ENCODE data around the gene TUBGCP3. TPM values are rescaled to one million over a fixed set of nuclear protein-coding genes. Genes with fewer than 3 reads are reported as not detected.

TUBGCP3 gene
- total RNA-seq, 3 donors from 2014 or later (not counting 1 experiment from before 2014, with no cell fraction given): 43.0 to 57.9 (median 53.6) TPM

DNA sequence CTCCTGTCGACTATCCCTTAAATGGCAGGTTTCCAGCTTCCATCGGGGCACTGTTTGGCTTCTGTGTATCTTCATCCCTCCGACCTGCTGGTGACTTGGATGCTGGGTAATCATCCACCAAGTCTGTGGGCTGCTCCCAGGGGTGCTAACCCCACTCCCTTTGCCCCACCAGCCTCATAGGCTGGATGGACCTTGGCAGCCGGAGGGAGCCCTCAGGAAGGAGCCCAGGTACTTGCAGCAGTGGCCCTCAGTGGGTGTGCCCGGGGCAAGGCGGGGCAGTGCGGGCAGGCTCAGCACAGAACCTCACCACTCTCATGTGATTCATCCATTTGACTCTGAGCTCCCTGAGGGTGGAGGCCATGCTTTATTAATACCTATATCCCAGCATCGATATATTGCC lies 27.4 kb upstream of the TUBGCP3 start:
- DNase-seq (no peak), ATAC-seq (no peak)
- Histone ChIP-seq H3K4me3 (ENCODE audit: low read length) (no peak overlapping the region), H3K9me3 (ENCODE audit: control insufficient read depth, insufficient read depth, low read length) (no peaks in the 10 kb centered on the region), H3K36me3 (ENCODE audit: control insufficient read depth, insufficient read depth, low read length) (no peaks in the 10 kb centered on the region), H3K27me3 (ENCODE audit: control insufficient read depth, insufficient read depth, low read length) (no peaks in the 10 kb centered on the region), H3K27ac (ENCODE audit: low read length) (no peak overlapping the region), H3K4me1 (ENCODE audit: control insufficient read depth, insufficient read depth, low read length) (no peaks in the 10 kb centered on the region)
- TF ChIP-seq, protein P1, sequence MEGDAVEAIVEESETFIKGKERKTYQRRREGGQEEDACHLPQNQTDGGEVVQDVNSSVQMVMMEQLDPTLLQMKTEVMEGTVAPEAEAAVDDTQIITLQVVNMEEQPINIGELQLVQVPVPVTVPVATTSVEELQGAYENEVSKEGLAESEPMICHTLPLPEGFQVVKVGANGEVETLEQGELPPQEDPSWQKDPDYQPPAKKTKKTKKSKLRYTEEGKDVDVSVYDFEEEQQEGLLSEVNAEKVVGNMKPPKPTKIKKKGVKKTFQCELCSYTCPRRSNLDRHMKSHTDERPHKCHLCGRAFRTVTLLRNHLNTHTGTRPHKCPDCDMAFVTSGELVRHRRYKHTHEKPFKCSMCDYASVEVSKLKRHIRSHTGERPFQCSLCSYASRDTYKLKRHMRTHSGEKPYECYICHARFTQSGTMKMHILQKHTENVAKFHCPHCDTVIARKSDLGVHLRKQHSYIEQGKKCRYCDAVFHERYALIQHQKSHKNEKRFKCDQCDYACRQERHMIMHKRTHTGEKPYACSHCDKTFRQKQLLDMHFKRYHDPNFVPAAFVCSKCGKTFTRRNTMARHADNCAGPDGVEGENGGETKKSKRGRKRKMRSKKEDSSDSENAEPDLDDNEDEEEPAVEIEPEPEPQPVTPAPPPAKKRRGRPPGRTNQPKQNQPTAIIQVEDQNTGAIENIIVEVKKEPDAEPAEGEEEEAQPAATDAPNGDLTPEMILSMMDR (IDR thresholded peaks at IDR 0.05): no peak
- Mint-ChIP-seq H3K36me3 (no peaks in the 10 kb centered on the region), H3K27me3 (ENCODE audit: low read depth in 2 of 2) (peaks cover 10 to 37% of the 10 kb centered on the region in 2 donors), H3K9me3 (no peaks in the 10 kb centered on the region), H3K4me1 (no peaks in the 10 kb centered on the region), H3K4me3 (no peak overlapping the region), H3K27ac (no peak overlapping the region)
- intact Hi-C loops (cut with micrococcal nuclease): no loop called here
- 89% methylated on average over 7 of the region's 8 CpGs for WGBS (ENCODE audit: insufficient coverage)

DNA sequence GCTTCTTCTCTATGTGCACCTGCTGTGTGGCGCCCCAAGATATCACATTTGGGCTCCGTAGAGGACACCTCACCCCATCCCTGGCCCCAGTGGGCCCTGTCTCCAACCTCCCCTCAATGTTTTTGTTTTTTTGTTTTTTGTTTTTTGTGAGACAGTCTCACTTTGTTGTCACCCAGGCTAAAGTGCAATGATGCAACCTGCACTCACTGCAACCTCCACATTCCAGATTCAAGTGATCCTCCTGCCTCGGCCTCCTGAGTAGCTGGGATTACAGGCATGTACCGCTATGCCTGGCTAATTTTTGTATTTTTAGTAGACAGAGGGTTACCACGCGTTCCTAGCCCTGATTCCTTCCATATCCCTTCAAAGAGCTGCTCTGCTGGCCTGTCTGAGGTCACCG lies 26.9 kb upstream of the TUBGCP3 start:
- H3K36me3 Mint-ChIP-seq: no peaks in the 10 kb centered on the region
- TF ChIP-seq, protein P1 (IDR thresholded peaks at IDR 0.05): no peak
- H3K4me3 Mint-ChIP-seq: no peak overlapping the region
- H3K4me1 Mint-ChIP-seq: no peaks in the 10 kb centered on the region
- H3K4me1 ChIP-seq (ENCODE audit: control insufficient read depth, insufficient read depth, low read length): no peaks in the 10 kb centered on the region
- ATAC-seq: no peak
- H3K27ac ChIP-seq (ENCODE audit: low read length): no peak overlapping the region
- no peaks in the 10 kb centered on the region for H3K9me3 Mint-ChIP-seq
- H3K27me3 ChIP-seq (ENCODE audit: control insufficient read depth, insufficient read depth, low read length): no peaks in the 10 kb centered on the region
- intact Hi-C loops (cut with micrococcal nuclease): no loop called here
- no peaks in the 10 kb centered on the region for H3K9me3 ChIP-seq (ENCODE audit: control insufficient read depth, insufficient read depth, low read length)
- no peaks in the 10 kb centered on the region for H3K36me3 ChIP-seq (ENCODE audit: control insufficient read depth, insufficient read depth, low read length)
- WGBS (ENCODE audit: insufficient coverage): 90% methylated on average over 7 of the region's 7 CpGs
- no peak overlapping the region for H3K4me3 ChIP-seq (ENCODE audit: low read length)
- no peak overlapping the region for H3K27ac Mint-ChIP-seq
- no peak for DNase-seq
- H3K27me3 Mint-ChIP-seq (ENCODE audit: low read depth in 2 of 2): peaks cover 13 to 43% of the 10 kb centered on the region in 2 donors

DNA sequence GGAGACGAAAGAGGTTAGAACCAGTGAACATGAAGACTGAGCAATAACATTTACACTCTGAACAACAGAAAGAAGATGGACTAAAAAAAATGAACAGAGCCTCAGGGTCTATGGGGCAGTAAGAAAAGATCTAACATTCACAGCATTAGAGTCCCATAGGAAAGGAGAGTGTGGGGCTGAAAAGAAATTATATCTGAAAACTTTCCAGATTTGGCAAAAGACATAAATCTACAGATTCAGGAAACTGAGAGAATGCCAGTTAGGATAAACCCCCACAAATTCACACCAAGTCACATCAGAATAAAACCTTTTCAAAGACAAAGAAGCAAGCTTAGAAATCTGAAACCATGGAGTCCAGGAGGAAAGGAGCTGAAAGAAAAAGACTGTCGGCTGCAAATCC lies 20.3 kb upstream of the TUBGCP3 start:
- no peak overlapping the region for H3K27ac ChIP-seq (ENCODE audit: low read length)
- H3K9me3 ChIP-seq (ENCODE audit: control insufficient read depth, insufficient read depth, low read length): no peaks in the 10 kb centered on the region
- no peak overlapping the region for H3K27ac Mint-ChIP-seq
- H3K4me3 Mint-ChIP-seq: no peak overlapping the region
- ATAC-seq (no peak), DNase-seq (no peak)
- intact Hi-C loops (cut with micrococcal nuclease): no loop called here
- TF ChIP-seq, protein P1 (IDR thresholded peaks at IDR 0.05): no peak
- H3K36me3 Mint-ChIP-seq: no peaks in the 10 kb centered on the region
- peaks cover 5% of the 10 kb centered on the region for H3K27me3 ChIP-seq (ENCODE audit: control insufficient read depth, insufficient read depth, low read length)
- H3K4me1 Mint-ChIP-seq: peaks cover 8 to 9% of the 10 kb centered on the region in 2 donors
- WGBS (ENCODE audit: insufficient coverage): 94% methylated on average over 1 of the region's 2 CpGs
- peaks cover 19 to 33% of the 10 kb centered on the region in 2 donors for H3K27me3 Mint-ChIP-seq (ENCODE audit: low read depth in 2 of 2)
- H3K9me3 Mint-ChIP-seq: no peaks in the 10 kb centered on the region
- H3K4me1 ChIP-seq (ENCODE audit: control insufficient read depth, insufficient read depth, low read length): peaks cover 10% of the 10 kb centered on the region
- H3K36me3 ChIP-seq (ENCODE audit: control insufficient read depth, insufficient read depth, low read length): no peaks in the 10 kb centered on the region
- H3K4me3 ChIP-seq (ENCODE audit: low read length): no peak overlapping the region
